Thyroid gland (tissue), 4 donors: ENCODE data around the gene PTGER3. TPM values are rescaled to one million over a fixed set of nuclear protein-coding genes. Genes with fewer than 3 reads are reported as not detected.

Experiments
- DNase-seq, 2 donors: peaks; one replicate each; pipeline ENCODE4 v3.0.0-alpha.2; 2019
- H3K27ac ChIP-seq, 3 donors: fragments of 200-600 bp; sonication (generic); 1 replicate in 2 of 3; 2 replicates in 1 of 3; pipeline ENCODE4 v1.5.1; 2016 to 2019; ENCODE audit warnings: mild to moderate bottlenecking in 1 of 3, moderate library complexity in 1 of 3
- H3K27me3 ChIP-seq: fragments of 200-600 bp; sonication (generic); one replicate; pipeline ENCODE4 v1.5.1; 2019
- H3K36me3 ChIP-seq, 2 donors: fragments of 200-600 bp; sonication (generic); one replicate each; pipeline ENCODE4 v1.5.1; 2016 to 2019
- H3K4me1 ChIP-seq, 2 donors: fragments of 200-600 bp; sonication (generic); one replicate each; pipeline ENCODE4 v1.5.1; 2017 to 2019
- H3K4me3 ChIP-seq, 3 donors: fragments of 200-600 bp; sonication (generic); replicated peaks in 1 of 3; 1 replicate in 2 of 3; 2 replicates in 1 of 3; pipeline ENCODE4 v1.5.1; 2016; ENCODE audit warnings: mild to moderate bottlenecking in 1 of 3
- H3K9me3 ChIP-seq: fragments of 200-600 bp; sonication (generic); one replicate; pipeline ENCODE4 v1.5.1; 2017
- CTCF ChIP-seq, 6 experiments: fragments of 200-600 bp in 3 of 6; fragments of 450-650 bp in 3 of 6; sonication (generic) in 3 of 6; IDR thresholded peaks; one replicate each; pipeline ENCODE4 v1.5.1; 2016 to 2019; ENCODE audit warnings: antibody characterized with exemption in 6 of 6, mild to moderate bottlenecking in 2 of 6, inconsistent platforms in 1 of 6, moderate library complexity in 1 of 6
- POLR2A ChIP-seq, 2 donors: fragments of 450-650 bp; IDR thresholded peaks; one replicate each; pipeline ENCODE4 v1.6.1; 2017; ENCODE audit warnings: antibody characterized with exemption in 2 of 2, mild to moderate bottlenecking in 2 of 2, moderate library complexity in 1 of 2
- WGBS, 2 donors: methylation state at CpG; one replicate each; pipeline ENCODE4 v1.1.5; 2017; 5-methylcytosine and 5-hydroxymethylcytosine counted together
- intact Hi-C: fragments of 100-400 bp; cut with DNase I; formaldehyde crosslinking; loops from one replicate; pipeline ENCODE4 v1.15.1; 2023
- total RNA-seq, 4 donors: library from RNA; depleted of rRNA; stranded (reverse); fragments of >200 nt; gene quantifications; one replicate each; pipeline ENCODE4 v1.2.3, GENCODE V29; 2016

The PTGER3 gene
- total RNA-seq, 4 donors from 2014 or later: 0.39 to 6.4 (median 2.1) TPM

- no peaks in the 10 kb centered on the region for H3K27me3 ChIP-seq
- WGBS, 2 donors: 84 to 93% methylated on average over 4 of the region's 4 CpGs
- intact Hi-C loops: no loop called here
- H3K9me3 ChIP-seq: no peaks in the 10 kb centered on the region
- H3K27ac ChIP-seq: no peak overlapping the region
- H3K4me3 ChIP-seq: no peak overlapping the region
- H3K4me1 ChIP-seq: no peaks in the 10 kb centered on the region
- no peaks in the 10 kb centered on the region for H3K36me3 ChIP-seq
- TF ChIP-seq POLR2A (IDR thresholded peaks at IDR 0.05) (no peak), CTCF (IDR thresholded peaks at IDR 0.05) (no peak)
- DNase-seq: no peak
These were observed 77.2 kb downstream of the PTGER3 start for GRCh38 chr1:70970407-70970806.

- Histone ChIP-seq H3K4me1 (no peaks in the 10 kb centered on the region), H3K9me3 (no peaks in the 10 kb centered on the region), H3K36me3 (no peaks in the 10 kb centered on the region), H3K27me3 (no peaks in the 10 kb centered on the region), H3K27ac (no peak overlapping the region), H3K4me3 (no peak overlapping the region)
- no peak for TF ChIP-seq POLR2A (IDR thresholded peaks at IDR 0.05)
- TF ChIP-seq CTCF (IDR thresholded peaks at IDR 0.05): peak in 1 of 6 experiments; percentile 30
- intact Hi-C loops: no loop called here
- 49 to 56% methylated on average over 2 of the region's 2 CpGs for WGBS, 2 donors
- DNase-seq: no peak
These were observed 81.5 kb downstream of the PTGER3 start for GRCh38 chr1:70966018-70966638.

GRCh38 chr1:70963374-70963773 lies 84.2 kb downstream of the PTGER3 start:
- WGBS, 2 donors: 81 to 89% methylated on average over 6 of the region's 6 CpGs
- TF ChIP-seq CTCF (IDR thresholded peaks at IDR 0.05) (no peak), POLR2A (IDR thresholded peaks at IDR 0.05) (no peak)

GRCh38 chr1:70961374-70961975 lies 86.1 kb downstream of the PTGER3 start:
- Histone ChIP-seq H3K27me3 (no peaks in the 10 kb centered on the region), H3K36me3 (no peaks in the 10 kb centered on the region), H3K4me1 (no peaks in the 10 kb centered on the region), H3K27ac (no peak overlapping the region), H3K9me3 (no peaks in the 10 kb centered on the region), H3K4me3 (no peak overlapping the region)
- intact Hi-C loops: no loop called here
- TF ChIP-seq POLR2A (IDR thresholded peaks at IDR 0.05) (no peak), CTCF (IDR thresholded peaks at IDR 0.05) (no peak)
- WGBS, 2 donors: 53 to 59% methylated on average over 1 of the region's 1 CpG
- no peak for DNase-seq

More at GRCh38 chr1:70963374-70963773, 84.2 kb downstream of the PTGER3 start:
- no peak overlapping the region for H3K27ac ChIP-seq
- H3K4me3 ChIP-seq: no peak overlapping the region
- intact Hi-C loops: no loop called here
- H3K9me3 ChIP-seq: no peaks in the 10 kb centered on the region
- DNase-seq: no peak
- no peaks in the 10 kb centered on the region for H3K27me3 ChIP-seq
- no peaks in the 10 kb centered on the region for H3K4me1 ChIP-seq
- no peaks in the 10 kb centered on the region for H3K36me3 ChIP-seq

GRCh38 chr1:70948396-70949017 lies 99.1 kb downstream of the PTGER3 start:
- intact Hi-C loops: no loop called here
- TF ChIP-seq POLR2A (IDR thresholded peaks at IDR 0.05) (no peak), CTCF (IDR thresholded peaks at IDR 0.05) (no peak)
- Histone ChIP-seq H3K27me3 (no peaks in the 10 kb centered on the region), H3K36me3 (no peaks in the 10 kb centered on the region), H3K4me1 (no peaks in the 10 kb centered on the region), H3K4me3 (no peak overlapping the region), H3K27ac (no peak overlapping the region), H3K9me3 (no peaks in the 10 kb centered on the region)
- no peak for DNase-seq
- 82 to 84% methylated on average over 5 of the region's 5 CpGs for WGBS, 2 donors
